ENCODE results near the gene CDCA8.
A peak's percentile ranks its signal among the peaks of the same experiment; 100 is the strongest.

CDCA8 gene

GRCh38 chr1:37692078-37692833 lies at the start of gene CDCA8:
Gene CDCA8 (plus strand): TSS chr1:37692516. CDS start chr1:37692691, 175 bp downstream.
- DNase-seq, result peak; percentile 95 to 97

GRCh38 chr1:37647281-37647680 lies 45.0 kb upstream of the CDCA8 start:
- DNase-seq, result no peak

GRCh38 chr1:37650173-37650572 lies 42.1 kb upstream of the CDCA8 start:
- no peak for DNase-seq

GRCh38 chr1:37650721-37651120 lies 41.6 kb upstream of the CDCA8 start:
- no peak for DNase-seq

GRCh38 chr1:37651803-37652202 lies 40.5 kb upstream of the CDCA8 start:
- no peak for DNase-seq

GRCh38 chr1:37652976-37653375 lies 39.3 kb upstream of the CDCA8 start:
- DNase-seq, result no peak

GRCh38 chr1:37653906-37654305 lies 38.4 kb upstream of the CDCA8 start:
- no peak for DNase-seq

GRCh38 chr1:37655274-37655673 lies 37.0 kb upstream of the CDCA8 start:
- DNase-seq, result no peak

GRCh38 chr1:37656026-37656425 lies 36.3 kb upstream of the CDCA8 start:
- DNase-seq, result no peak

- no peak for DNase-seq
Observed at GRCh38 chr1:37656881-37657280, 35.4 kb upstream of the CDCA8 start.

GRCh38 chr1:37657620-37658412 lies 34.5 kb upstream of the CDCA8 start:
- DNase-seq, result no peak

- DNase-seq, result no peak
Observed at GRCh38 chr1:37658486-37658885, 33.8 kb upstream of the CDCA8 start.

- no peak for DNase-seq
Observed at GRCh38 chr1:37660664-37661063, 31.7 kb upstream of the CDCA8 start.

- no peak for DNase-seq
Observed at GRCh38 chr1:37661401-37661800, 30.9 kb upstream of the CDCA8 start.

GRCh38 chr1:37662031-37662755 lies 30.1 kb upstream of the CDCA8 start:
- DNase-seq, result no peak

GRCh38 chr1:37663426-37664000 lies 28.8 kb upstream of the CDCA8 start:
- no peak for DNase-seq

- DNase-seq, result no peak
Observed at GRCh38 chr1:37666241-37666867, 26.0 kb upstream of the CDCA8 start.

- no peak for DNase-seq
Observed at GRCh38 chr1:37667023-37667671, 25.2 kb upstream of the CDCA8 start.

GRCh38 chr1:37670133-37670532 lies 22.2 kb upstream of the CDCA8 start:
- no peak for DNase-seq

GRCh38 chr1:37671261-37671660 lies 21.1 kb upstream of the CDCA8 start:
- no peak for DNase-seq

GRCh38 chr1:37672136-37672870 lies 20.0 kb upstream of the CDCA8 start:
- DNase-seq, result no peak
